Measurements from ENCODE around the gene GCFC2. TPM values are rescaled to one million over a fixed set of nuclear protein-coding genes. Genes with fewer than 3 reads are reported as not detected.

Gene GCFC2
- total RNA-seq, 4 donors from 2014 or later: 14.9 to 37.7 (median 18.7) TPM

DNA sequence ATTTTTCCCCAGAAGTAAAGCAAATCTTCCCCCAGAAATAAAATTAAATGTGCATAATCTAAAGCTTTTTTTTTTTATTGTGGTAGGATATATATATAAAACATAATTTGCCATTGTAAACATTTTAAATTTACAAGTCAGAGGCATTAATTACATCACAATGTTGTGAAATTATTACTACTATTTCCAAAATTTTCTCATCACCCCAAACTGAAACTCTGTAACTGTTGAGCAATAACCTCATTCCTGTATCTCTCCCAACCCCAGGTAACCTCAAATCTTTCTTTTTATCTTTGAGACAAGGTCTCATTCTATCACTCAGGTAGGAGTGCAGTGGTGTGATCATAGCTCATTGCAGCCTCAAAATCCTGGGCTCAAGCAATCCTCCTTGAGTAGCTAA lies 52.9 kb downstream of the GCFC2 start:
- no peak for TF ChIP-seq CTCF (IDR thresholded peaks at IDR 0.05)
- TF ChIP-seq POLR2AphosphoS5 (IDR thresholded peaks at IDR 0.05): no peak
- Histone ChIP-seq H3K4me1 (no peaks in the 10 kb centered on the region), H3K9me3 (no peaks in the 10 kb centered on the region), H3K27ac (no peak overlapping the region), H3K4me3 (no peak overlapping the region), H3K36me3 (peaks cover 84% of the 10 kb centered on the region), H3K27me3 (no peaks in the 10 kb centered on the region)
- no peak for DNase-seq (ENCODE audit: low spot score in 2 of 2)

DNA sequence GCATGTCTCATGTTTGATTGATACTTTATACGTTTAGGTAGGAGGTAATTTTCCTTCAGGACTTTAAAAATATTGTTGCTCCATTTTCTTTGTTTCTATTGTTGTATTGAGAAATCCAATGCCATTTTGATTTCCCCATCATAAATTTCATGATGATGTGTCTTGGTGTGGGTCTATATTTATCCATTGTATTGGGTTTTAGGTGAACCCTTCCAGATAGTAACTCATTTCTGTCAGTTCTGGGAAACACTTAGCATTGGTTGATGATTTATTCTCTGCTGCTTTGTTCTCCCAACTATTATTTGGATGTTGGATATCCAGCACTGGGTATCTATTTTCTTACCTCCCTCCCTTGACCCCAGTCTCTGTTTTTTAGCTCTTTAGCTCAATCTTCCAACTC lies 54.2 kb downstream of the GCFC2 start:
- TF ChIP-seq POLR2AphosphoS5 (IDR thresholded peaks at IDR 0.05) (no peak), POLR2A (IDR thresholded peaks at IDR 0.05) (no peak), EP300 (IDR thresholded peaks at IDR 0.05) (no peak), CTCF (IDR thresholded peaks at IDR 0.05) (no peak)
- H3K36me3 ChIP-seq: peaks cover 86% of the 10 kb centered on the region
- no peak overlapping the region for H3K27ac ChIP-seq

DNA sequence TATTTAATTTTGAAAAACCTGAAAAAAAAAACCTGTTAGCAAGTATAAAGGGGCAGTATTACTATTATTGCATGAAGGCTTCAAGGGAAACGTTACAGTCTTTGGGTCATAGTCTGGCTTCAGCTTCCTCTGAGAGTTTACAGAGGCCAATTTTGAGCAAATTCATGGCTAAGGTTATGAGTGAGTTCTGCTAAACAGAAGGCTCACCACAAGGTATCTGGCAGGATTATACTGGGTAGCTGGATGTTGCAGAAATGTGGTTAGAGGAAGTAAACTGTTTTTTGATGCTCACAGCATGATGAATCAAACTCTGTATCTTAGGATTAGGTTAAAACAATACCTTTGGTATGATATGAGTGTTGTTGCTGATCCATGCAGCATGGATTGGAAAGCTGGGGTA lies 54.9 kb downstream of the GCFC2 start:
- Histone ChIP-seq H3K9me3 (no peaks in the 10 kb centered on the region), H3K4me3 (no peak overlapping the region), H3K27me3 (no peaks in the 10 kb centered on the region), H3K4me1 (no peaks in the 10 kb centered on the region), H3K36me3 (peaks cover 86% of the 10 kb centered on the region), H3K27ac (no peak overlapping the region)
- DNase-seq (ENCODE audit: low spot score in 2 of 2): no peak
- WGBS: 91% methylated on average over 1 of the region's 1 CpG
- no peak for TF ChIP-seq CTCF (IDR thresholded peaks at IDR 0.05)
- TF ChIP-seq POLR2A (IDR thresholded peaks at IDR 0.05): no peak
- TF ChIP-seq POLR2AphosphoS5 (IDR thresholded peaks at IDR 0.05): no peak

More for the DNA sequence above, 54.2 kb downstream of the GCFC2 start:
- Histone ChIP-seq H3K4me1 (no peaks in the 10 kb centered on the region), H3K4me3 (no peak overlapping the region), H3K27me3 (no peaks in the 10 kb centered on the region), H3K9me3 (no peaks in the 10 kb centered on the region)
- WGBS: 91% methylated on average over 1 of the region's 1 CpG
- no peak for DNase-seq (ENCODE audit: low spot score in 2 of 2)

DNA sequence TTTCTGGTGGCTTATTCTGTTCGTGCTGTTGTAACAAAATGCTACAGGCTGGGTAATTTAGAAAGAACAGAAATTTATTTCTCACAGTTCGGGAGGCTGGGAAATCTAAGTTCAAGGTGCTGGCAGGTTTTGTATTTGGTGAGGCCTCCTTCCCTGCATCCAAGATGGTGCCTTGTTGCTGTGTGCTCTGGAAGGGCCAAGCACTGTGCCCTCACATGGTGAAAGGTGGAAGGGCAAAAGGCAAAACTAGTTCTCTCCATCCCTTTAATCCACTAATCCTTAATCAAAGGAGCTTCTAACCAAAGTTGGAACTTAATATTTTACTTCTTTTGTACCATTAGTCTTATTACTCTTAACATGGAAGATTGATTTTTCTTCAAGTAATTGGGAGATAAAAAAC lies 56.7 kb downstream of the GCFC2 start:
- no peak for DNase-seq (ENCODE audit: low spot score in 2 of 2)
- WGBS: 100% methylated on average over 2 of the region's 2 CpGs
- H3K9me3 ChIP-seq: no peaks in the 10 kb centered on the region
- peaks cover 88% of the 10 kb centered on the region for H3K36me3 ChIP-seq
- no peak overlapping the region for H3K27ac ChIP-seq
- no peak overlapping the region for H3K4me3 ChIP-seq
- no peak for TF ChIP-seq EP300 (IDR thresholded peaks at IDR 0.05)
- TF ChIP-seq CTCF (IDR thresholded peaks at IDR 0.05): no peak
- no peak for TF ChIP-seq POLR2A (IDR thresholded peaks at IDR 0.05)
- no peak for TF ChIP-seq POLR2AphosphoS5 (IDR thresholded peaks at IDR 0.05)
- H3K27me3 ChIP-seq: no peaks in the 10 kb centered on the region
- peaks cover under 1% of the 10 kb centered on the region for H3K4me1 ChIP-seq

- H3K4me1 ChIP-seq: peaks cover 16% of the 10 kb centered on the region
- H3K27ac ChIP-seq: no peak overlapping the region
- no peaks in the 10 kb centered on the region for H3K27me3 ChIP-seq
- peak overlapping the region; percentile 87 for H3K4me3 ChIP-seq
- H3K36me3 ChIP-seq: peaks cover 27% of the 10 kb centered on the region
- 47% methylated on average over 3 of the region's 3 CpGs for WGBS
- H3K9me3 ChIP-seq: no peaks in the 10 kb centered on the region
- no peak for TF ChIP-seq CTCF (IDR thresholded peaks at IDR 0.05)
- no peak for TF ChIP-seq POLR2AphosphoS5 (IDR thresholded peaks at IDR 0.05)
- TF ChIP-seq POLR2A (IDR thresholded peaks at IDR 0.05): no peak
- no peak for TF ChIP-seq EP300 (IDR thresholded peaks at IDR 0.05)
- DNase-seq (ENCODE audit: low spot score in 2 of 2): no peak
Measured at GRCh38 chr2:75647771-75648170, 62.9 kb downstream of the GCFC2 start.

Measured in suprapubic skin (tissue), 4 donors.